DOHH2 (cell line): Measurements from ENCODE around the gene ARL6IP4.

Source experiments
- CTCF ChIP-seq: fragments of 200-600 bp; sonication (generic); IDR thresholded peaks from one replicate; pipeline ENCODE4 v1.5.1; 2014; ENCODE audit warnings: antibody characterized with exemption, mild to moderate bottlenecking, low read depth, low read length; ENCODE audit not compliant: poor library complexity, severe bottlenecking
- EZH2phosphoT487 ChIP-seq: fragments of 200-600 bp; sonication (generic); IDR thresholded peaks from 2 replicates; pipeline ENCODE4 v1.6.1; 2017; ENCODE audit warnings: borderline replicate concordance, mild to moderate bottlenecking, antibody characterized with exemption, low read length, moderate library complexity, mixed read lengths

- TF ChIP-seq CTCF: no peak
- TF ChIP-seq EZH2phosphoT487: no peak
These were observed 48.3 kb upstream of the ARL6IP4 start for GRCh38 chr12:122932207-122932606.
